PC-9 (cell line): ENCODE measurements around the gene FUT3. TPM values are rescaled to one million over a fixed set of nuclear protein-coding genes. Genes with fewer than 3 reads are reported as not detected.

ENCODE experiments used
- BruUV-seq: library from RNA; stranded (reverse); fragments of 400-500 nt; replicated peaks from 2 replicates; lab custom pipeline; 2021; lab: Mats Ljungman, UMichigan
- CTCF ChIA-PET: fragments of 300-600 bp; sonication (Branson Sonifier 250); formaldehyde crosslinking; loops from one replicate; lab custom pipeline; 2022; ENCODE audit warnings: antibody characterized with exemption; lab: Charles Lee
- POLR2A ChIA-PET: fragments of 300-600 bp; sonication (Branson Sonifier 250); formaldehyde crosslinking; loops from one replicate; lab custom pipeline; 2022; ENCODE audit warnings: antibody characterized with exemption; ENCODE audit not compliant: unreplicated experiment; lab: Charles Lee
- DNase-seq, 2 experiments: peaks; one replicate each; pipeline versions ENCODE4 v3.0.0 to v3.0.0-alpha.2; 2015 to 2022; ENCODE audit warnings: mixed read lengths in 1 of 2
- H2AFZ ChIP-seq: fragments of 200-600 bp; sonication (generic); 2 replicates; pipeline ENCODE4 v1.8.1; 2017; ENCODE audit warnings: antibody characterized with exemption
- H3F3A ChIP-seq: fragments of 200-600 bp; sonication (generic); 2 replicates; pipeline ENCODE4 v1.8.1; 2017; ENCODE audit warnings: antibody characterized with exemption, mild to moderate bottlenecking, low read depth; ENCODE audit not compliant: insufficient read depth
- H3K27ac ChIP-seq: fragments of 200-600 bp; sonication (generic); 2 replicates; pipeline ENCODE4 v1.6.1; 2016; ENCODE audit warnings: mixed run types
- H3K27me3 ChIP-seq: fragments of 200-600 bp; sonication (generic); 2 replicates; pipeline ENCODE4 v1.6.1; 2016; ENCODE audit warnings: low read depth, mixed run types; ENCODE audit not compliant: insufficient read depth
- H3K36me3 ChIP-seq: fragments of 200-600 bp; sonication (generic); 2 replicates; pipeline ENCODE4 v1.6.1; 2016; ENCODE audit warnings: low read depth, mixed run types
- H3K4me1 ChIP-seq: fragments of 200-600 bp; sonication (generic); replicated peaks from 2 replicates; pipeline ENCODE4 v1.6.1; 2016; ENCODE audit warnings: mixed run types; ENCODE audit not compliant: insufficient read depth
- H3K4me2 ChIP-seq: fragments of 200-600 bp; sonication (generic); 2 replicates; pipeline ENCODE4 v1.6.1; 2017; ENCODE audit warnings: mixed run types
- H3K4me3 ChIP-seq: fragments of 200-600 bp; sonication (generic); 2 replicates; pipeline ENCODE4 v1.6.1; 2016; ENCODE audit warnings: mixed run types
- H3K79me2 ChIP-seq: fragments of 200-600 bp; sonication (generic); 2 replicates; pipeline ENCODE4 v1.6.1; 2017; ENCODE audit warnings: low read depth, mixed run types
- H3K9me2 ChIP-seq: fragments of 200-600 bp; sonication (generic); 2 replicates; pipeline ENCODE4 v1.8.1; 2017; ENCODE audit warnings: mild to moderate bottlenecking; ENCODE audit not compliant: insufficient read depth
- H3K9me3 ChIP-seq: fragments of 200-600 bp; sonication (generic); 2 replicates; pipeline ENCODE4 v1.8.1; 2016; ENCODE audit warnings: low read depth; ENCODE audit not compliant: insufficient read depth
- H4K20me1 ChIP-seq: fragments of 200-600 bp; sonication (generic); 2 replicates; pipeline ENCODE4 v1.8.1; 2017; ENCODE audit not compliant: insufficient read depth
- CTCF ChIP-seq: fragments of 200-600 bp; sonication (generic); conservative IDR thresholded peaks from 2 replicates; pipeline ENCODE4 v1.6.1; 2017; ENCODE audit warnings: mixed run types, antibody characterized with exemption, mild to moderate bottlenecking, moderate library complexity
- EZH2 ChIP-seq: fragments of 200-600 bp; sonication (generic); IDR thresholded peaks from 2 replicates; pipeline ENCODE4 v1.8.0; 2017; ENCODE audit warnings: antibody characterized with exemption, low read depth
- intact Hi-C: fragments of 100-400 bp; cut with micrococcal nuclease; formaldehyde crosslinking; loops from one replicate; pipeline ENCODE4 v1.10.0; 2022; ENCODE audit not compliant: unreplicated experiment
- total RNA-seq: library from RNA; stranded (reverse); gene quantifications from 2 replicates; pipeline ENCODE4 v1.2.3, GENCODE V29; 2021

FUT3 gene
- total RNA-seq, 1 experiment from 2014 or later = 28.5 TPM

- Histone ChIP-seq H3K9me3 (no peaks in the 10 kb centered on the region), H3F3A (no peaks in the 10 kb centered on the region), H3K4me1 (no peaks in the 10 kb centered on the region), H3K4me2 (no peak overlapping the region), H3K27ac (no peak overlapping the region), H3K4me3 (no peak overlapping the region), H2AFZ (no peak overlapping the region), H3K27me3 (0 out of 2 replicates have a peak, but pooled peaks cover 2% of the 10 kb centered on the region), H3K79me2 (no peaks in the 10 kb centered on the region), H4K20me1 (no peaks in the 10 kb centered on the region), H3K9me2 (no peaks in the 10 kb centered on the region), H3K36me3 (no peaks in the 10 kb centered on the region)
- intact Hi-C loops = loop anchor here (10.0 kb wide), 2 partner anchors 184 to 224 kb away; no protein-coding TSS in a partner anchor
- no TSS peak for BruUV-seq
- CTCF ChIA-PET = no interaction called here
- no peak for DNase-seq
- POLR2A ChIA-PET = no interaction called here
- TF ChIP-seq CTCF (no peak), EZH2 (no peak)
Observed at GRCh38 chr19:5800361-5801270, 50.6 kb downstream of the FUT3 start.

- intact Hi-C loops = loop anchor here (10.0 kb wide), 2 partner anchors 185 to 225 kb away; no protein-coding TSS in a partner anchor
- H2AFZ ChIP-seq = no peak overlapping the region
- no peak for DNase-seq
- H3F3A ChIP-seq = no peaks in the 10 kb centered on the region; the same call in 1 of the 2 replicates
- H4K20me1 ChIP-seq = no peaks in the 10 kb centered on the region
- H3K27me3 ChIP-seq = no peaks in the 10 kb centered on the region
- no peaks in the 10 kb centered on the region for H3K9me2 ChIP-seq
- no peak overlapping the region for H3K4me2 ChIP-seq
- TF ChIP-seq EZH2 (no peak), CTCF (no peak)
- H3K27ac ChIP-seq = no peak overlapping the region
- no peaks in the 10 kb centered on the region for H3K79me2 ChIP-seq
- POLR2A ChIA-PET = interaction anchor here (0.6 kb wide), 1 partner anchor 75 kb away, joined by 4 read pairs; no protein-coding TSS in a partner anchor
- CTCF ChIA-PET = no interaction called here
- H3K9me3 ChIP-seq = no peaks in the 10 kb centered on the region
- H3K4me1 ChIP-seq = no peaks in the 10 kb centered on the region
- BruUV-seq = no TSS peak
- H3K4me3 ChIP-seq = no peak overlapping the region
- H3K36me3 ChIP-seq = no peaks in the 10 kb centered on the region
Observed at GRCh38 chr19:5799247-5800241, 51.7 kb downstream of the FUT3 start.

- no peak for DNase-seq
- no peaks in the 10 kb centered on the region for H3K9me3 ChIP-seq
- H3K4me3 ChIP-seq = no peak overlapping the region
- no peaks in the 10 kb centered on the region for H3K4me1 ChIP-seq
- H3K4me2 ChIP-seq = no peak overlapping the region
- POLR2A ChIA-PET = no interaction called here
- no TSS peak for BruUV-seq
- CTCF ChIA-PET = no interaction called here
- no peaks in the 10 kb centered on the region for H3K36me3 ChIP-seq
- no peak overlapping the region for H3K27ac ChIP-seq
- no peaks in the 10 kb centered on the region for H3K9me2 ChIP-seq
- no peaks in the 10 kb centered on the region for H3K79me2 ChIP-seq
- H2AFZ ChIP-seq = no peak overlapping the region
- H4K20me1 ChIP-seq = no peaks in the 10 kb centered on the region
- H3K27me3 ChIP-seq = no peaks in the 10 kb centered on the region
- no peak for TF ChIP-seq CTCF
- TF ChIP-seq EZH2 = no peak
- H3F3A ChIP-seq = peaks cover 3% of the 10 kb centered on the region; the same call in 1 of the 2 replicates
- intact Hi-C loops = no loop called here
Observed at GRCh38 chr19:5798244-5798643, 53.0 kb downstream of the FUT3 start.
